Neuronal stem cell (in vitro differentiated cells): Measurements from ENCODE around the gene PFKFB4.

Experiments
- DNase-seq: peaks from one replicate; pipeline ENCODE4 v3.0.0-alpha.2; 2013; ENCODE audit warnings: low spot score
- H2AFZ ChIP-seq: one replicate; pipeline ENCODE4 v1.6.1; 2013; ENCODE audit warnings: mild to moderate bottlenecking, low read length, inconsistent platforms
- H2AK5ac ChIP-seq: 2 replicates; pipeline ENCODE4 v1.6.1; 2013; ENCODE audit warnings: low read depth, mild to moderate bottlenecking, inconsistent platforms, low read length, moderate library complexity, mixed read lengths
- H2BK120ac ChIP-seq: 2 replicates; pipeline ENCODE4 v1.6.1; 2013; ENCODE audit warnings: low read depth, mild to moderate bottlenecking, inconsistent platforms, low read length, moderate library complexity, mixed read lengths
- H2BK12ac ChIP-seq: one replicate; pipeline ENCODE4 v1.6.1; 2013; ENCODE audit warnings: low read length, inconsistent platforms
- H2BK15ac ChIP-seq: 2 replicates; pipeline ENCODE4 v1.6.1; 2013; ENCODE audit warnings: mild to moderate bottlenecking, low read length, inconsistent platforms, mixed read lengths
- H2BK5ac ChIP-seq: one replicate; pipeline ENCODE4 v1.6.1; 2013; ENCODE audit warnings: inconsistent platforms, mild to moderate bottlenecking, low read length, moderate library complexity
- H3K14ac ChIP-seq: one replicate; pipeline ENCODE4 v1.6.1; 2013; ENCODE audit warnings: low read length, inconsistent platforms
- H3K18ac ChIP-seq: 2 replicates; pipeline ENCODE4 v1.6.1; 2013; ENCODE audit warnings: low read length, inconsistent platforms
- H3K23ac ChIP-seq: 2 replicates; pipeline ENCODE4 v1.6.1; 2013; ENCODE audit warnings: low read depth, mild to moderate bottlenecking, mixed read lengths, low read length, inconsistent platforms; ENCODE audit not compliant: poor library complexity
- H3K27ac ChIP-seq: replicated peaks from 3 replicates; pipeline ENCODE4 v1.5.1; 2013; ENCODE audit warnings: low read length, inconsistent platforms
- H3K27me3 ChIP-seq, 3 experiments: 2 replicates each; pipeline ENCODE4 v1.6.1; 2013; ENCODE audit warnings: low read length in 3 of 3, mild to moderate bottlenecking in 2 of 3, inconsistent platforms in 1 of 3, low read depth in 1 of 3, mixed read lengths in 1 of 3, moderate library complexity in 1 of 3; ENCODE audit not compliant: control insufficient read depth in 3 of 3, insufficient read depth in 3 of 3
- H3K36me3 ChIP-seq, 2 donors: replicated peaks in 1 of 2; 2 replicates each; pipeline ENCODE4 v1.6.1; 2013; ENCODE audit warnings: low read length in 2 of 2; ENCODE audit not compliant: control insufficient read depth in 2 of 2, insufficient read depth in 2 of 2
- H3K4ac ChIP-seq: 2 replicates; pipeline ENCODE4 v1.6.1; 2013; ENCODE audit warnings: inconsistent platforms, mild to moderate bottlenecking, low read length, moderate library complexity
- H3K4me1 ChIP-seq, 2 donors: 1 replicate in 1 of 2; 2 replicates in 1 of 2; pipeline ENCODE4 v1.6.1; 2013; ENCODE audit warnings: low read length in 2 of 2, low read depth in 1 of 2; ENCODE audit not compliant: control insufficient read depth in 2 of 2, insufficient read depth in 1 of 2
- H3K4me2 ChIP-seq: one replicate; pipeline ENCODE4 v1.6.1; 2013; ENCODE audit warnings: mild to moderate bottlenecking, low read length, inconsistent platforms; ENCODE audit not compliant: insufficient read depth, poor library complexity, severe bottlenecking
- H3K4me3 ChIP-seq, 2 donors: 2 replicates each; pipeline ENCODE4 v1.5.1; 2013; ENCODE audit warnings: low read length in 2 of 2, mild to moderate bottlenecking in 2 of 2, inconsistent platforms in 1 of 2, moderate library complexity in 1 of 2
- H3K79me1 ChIP-seq: one replicate; pipeline ENCODE4 v1.6.1; 2013; ENCODE audit warnings: low read depth, mild to moderate bottlenecking, inconsistent platforms, low read length, moderate library complexity
- H3K9ac ChIP-seq: one replicate; pipeline ENCODE4 v1.6.1; 2013; ENCODE audit warnings: mild to moderate bottlenecking, low read depth, low read length, inconsistent platforms; ENCODE audit not compliant: poor library complexity
- H3K9me3 ChIP-seq, 2 donors: replicated peaks in 1 of 2; 2 replicates each; pipeline versions ENCODE3 to v1.6.1; 2013; ENCODE audit warnings: low read length in 2 of 2, mild to moderate bottlenecking in 2 of 2, inconsistent platforms in 1 of 2, low read depth in 1 of 2, mixed read lengths in 1 of 2, moderate library complexity in 1 of 2; ENCODE audit not compliant: control insufficient read depth in 2 of 2, insufficient read depth in 1 of 2
- H4K8ac ChIP-seq: one replicate; pipeline ENCODE4 v1.6.1; 2013; ENCODE audit warnings: low read depth, mild to moderate bottlenecking, inconsistent platforms, low read length, moderate library complexity
- H4K91ac ChIP-seq: one replicate; pipeline ENCODE4 v1.6.1; 2013; ENCODE audit warnings: low read length, low read depth, mild to moderate bottlenecking, inconsistent platforms; ENCODE audit not compliant: poor library complexity
- WGBS, 2 donors: extraction: QIAGEN DNeasy Blood & Tissue Kit; methylation state at CpG; one replicate each; pipeline ENCODE4 v1.1.7; 2013; ENCODE audit warnings: missing lambda C conversion rate in 2 of 2, mixed read lengths in 1 of 2; ENCODE audit not compliant: insufficient read length in 2 of 2, insufficient replicate concordance in 1 of 2; ENCODE audit errors: extremely low coverage in 2 of 2; 5-methylcytosine and 5-hydroxymethylcytosine counted together

PFKFB4 gene

GRCh38 chr3:48561045-48561736 is 4.6 kb upstream of the PFKFB4 start:
- WGBS, 2 donors, result no CpG with 5 or more reads among the region's 21 CpGs
- H3K9ac ChIP-seq, result peak overlapping the region; percentile 76
- H3K14ac ChIP-seq, result peak overlapping the region; percentile 5

GRCh38 chr3:48560648-48561018 is 4.0 kb upstream of the PFKFB4 start:
- peak overlapping the region; percentile 83 for H2BK5ac ChIP-seq
- H3K23ac ChIP-seq, result no peak overlapping the region
- no peaks in the 10 kb centered on the region for H3K27me3 ChIP-seq
- no peaks in the 10 kb centered on the region for H3K9me3 ChIP-seq
- no peak overlapping the region for H3K4me3 ChIP-seq
- no peak overlapping the region for H4K91ac ChIP-seq
- H3K18ac ChIP-seq, result peak overlapping the region; percentile 76
- peak overlapping the region; percentile 97 for H2AK5ac ChIP-seq
- peak overlapping the region; percentile 45 for H3K4me2 ChIP-seq
- peak overlapping the region; percentile 78 for H2AFZ ChIP-seq
- peak overlapping the region; percentile 60 for H2BK15ac ChIP-seq
- no peak for DNase-seq
- H3K79me1 ChIP-seq, result peaks cover 2% of the 10 kb centered on the region
- peaks cover 38 to 51% of the 10 kb centered on the region in 2 donors for H3K4me1 ChIP-seq
- H3K4ac ChIP-seq, result no peak overlapping the region
- no peak overlapping the region for H3K14ac ChIP-seq
- H3K36me3 ChIP-seq, result peaks cover 0 to 2% of the 10 kb centered on the region in 2 donors
- no peak overlapping the region for H2BK120ac ChIP-seq
- no CpG with 5 or more reads among the region's 5 CpGs for WGBS, 2 donors
- no peak overlapping the region for H4K8ac ChIP-seq
- H3K27ac ChIP-seq, result peak overlapping the region; percentile 2
- no peak overlapping the region for H2BK12ac ChIP-seq
- H3K9ac ChIP-seq, result peak overlapping the region; percentile 76

More at GRCh38 chr3:48561045-48561736, 4.6 kb upstream of the PFKFB4 start:
- H3K36me3 ChIP-seq, result peaks cover 0 to 2% of the 10 kb centered on the region in 2 donors
- peak overlapping the region; percentile 80 for H3K18ac ChIP-seq
- H2BK120ac ChIP-seq, result peak overlapping the region; percentile 35
- no peak overlapping the region for H3K4ac ChIP-seq
- peak overlapping the region; percentile 60 for H2BK15ac ChIP-seq
- H3K27ac ChIP-seq, result peak overlapping the region; percentile 61
- peak overlapping the region; percentile 83 for H2BK5ac ChIP-seq
- peak overlapping the region; percentile 97 for H2AK5ac ChIP-seq
- no peak overlapping the region for H4K91ac ChIP-seq
- peaks cover 2% of the 10 kb centered on the region for H3K79me1 ChIP-seq
- H2AFZ ChIP-seq, result peak overlapping the region; percentile 78
- peak; percentile 62 for DNase-seq
- peak overlapping the region; percentile 52 for H4K8ac ChIP-seq
- no peak overlapping the region for H2BK12ac ChIP-seq
- H3K9me3 ChIP-seq, result no peaks in the 10 kb centered on the region
- peaks cover 34 to 46% of the 10 kb centered on the region in 2 donors for H3K4me1 ChIP-seq
- peak overlapping the region in 1 of 2 donors; percentile 0 for H3K4me3 ChIP-seq
- peak overlapping the region; percentile 45 for H3K4me2 ChIP-seq
- peak overlapping the region; percentile 22 for H3K23ac ChIP-seq
- H3K27me3 ChIP-seq, result no peaks in the 10 kb centered on the region

GRCh38 chr3:48558493-48559134 is 2.0 kb upstream of the PFKFB4 start:
- peaks cover 0 to 3% of the 10 kb centered on the region in 2 donors for H3K36me3 ChIP-seq
- no peak overlapping the region for H3K4me2 ChIP-seq
- peaks cover 4% of the 10 kb centered on the region for H3K79me1 ChIP-seq
- no peak overlapping the region for H3K27ac ChIP-seq
- H4K8ac ChIP-seq, result no peak overlapping the region
- no peak overlapping the region for H3K4me3 ChIP-seq
- H3K23ac ChIP-seq, result no peak overlapping the region
- H3K18ac ChIP-seq, result peak overlapping the region; percentile 35
- no peak overlapping the region for H3K9ac ChIP-seq
- no peak overlapping the region for H3K4ac ChIP-seq
- H2BK5ac ChIP-seq, result peak overlapping the region; percentile 93
- H4K91ac ChIP-seq, result no peak overlapping the region
- H2AFZ ChIP-seq, result no peak overlapping the region
- no peaks in the 10 kb centered on the region for H3K27me3 ChIP-seq
- DNase-seq, result no peak
- WGBS, 2 donors, result no CpG with 5 or more reads among the region's 6 CpGs
- peak overlapping the region; percentile 41 for H2BK12ac ChIP-seq
- peaks cover 41 to 47% of the 10 kb centered on the region in 2 donors for H3K4me1 ChIP-seq
- H2AK5ac ChIP-seq, result peak overlapping the region; percentile 99
- H3K9me3 ChIP-seq, result no peaks in the 10 kb centered on the region
- H2BK120ac ChIP-seq, result no peak overlapping the region
- peak overlapping the region; percentile 14 for H3K14ac ChIP-seq
- H2BK15ac ChIP-seq, result peak overlapping the region; percentile 42
